K562 (cell line): ENCODE data around the gene ADSS1. TPM values are rescaled to one million over a fixed set of nuclear protein-coding genes. Genes with fewer than 3 reads are reported as not detected.
A peak's percentile ranks its signal among the peaks of the same experiment; 100 is the strongest.

ENCODE experiments used
- ATAC-seq: fragments of 200-7000 bp; cut with Tn5 transposase; 3 replicates; pipeline ENCODE4 v1.9.1; 2020; ENCODE audit warnings: moderate library complexity
- BruUV-seq: library from RNA; stranded (reverse); fragments of 400-500 nt; replicated peaks from 2 replicates; lab custom pipeline; 2021; lab: Mats Ljungman, UMichigan
- CTCF ChIA-PET: fragments of 300-600 bp; formaldehyde crosslinking; extraction: SDS; loops from one replicate; lab custom pipeline; 2021; ENCODE audit warnings: low intra/inter-chr PET ratio; lab: Yijun Ruan, JAX
- POLR2A ChIA-PET: fragments of 300-600, 350-650 bp; sonication (Branson Sonifier 250); formaldehyde crosslinking; extraction: SDS; loops from one replicate; lab custom pipeline; 2021; ENCODE audit warnings: antibody characterized with exemption, inconsistent platforms; lab: Yijun Ruan, JAX
- DNase-seq, 4 experiments: peaks; one replicate each; pipeline versions ENCODE4 v3.0.0 to v3.0.0-alpha.2; 2011 to 2018; ENCODE audit warnings: low spot score in 3 of 4, mixed read lengths in 3 of 4; ENCODE audit errors: extremely low read depth in 1 of 4
- FAIRE-seq: peaks from 2 replicates; lab custom pipeline; 2011; peaks lifted over from hg19 to GRCh38; lab: Jason Lieb, UNC
- H2AFZ ChIP-seq: 2 replicates; pipeline ENCODE4 v1.6.0; 2011; ENCODE audit warnings: low read depth, low read length, control low read depth, inconsistent platforms
- H3K27ac ChIP-seq: fragments of 200-600 bp; 3 replicates; pipeline ENCODE4 v1.8.0; 2011; ENCODE audit warnings: low read depth, mild to moderate bottlenecking, control low read depth, inconsistent platforms, low read length, moderate library complexity, mixed read lengths; ENCODE audit errors: extremely low read depth
- H3K27me3 ChIP-seq, 2 experiments: fragments of 300-600 bp in 1 of 2; 2 replicates in 1 of 2; 3 replicates in 1 of 2; pipeline versions ENCODE4 v1.6.0 to v1.8.0; 2011; ENCODE audit warnings: inconsistent platforms in 2 of 2, low read length in 2 of 2, mild to moderate bottlenecking in 1 of 2, mixed read lengths in 1 of 2, moderate library complexity in 1 of 2; ENCODE audit not compliant: control insufficient read depth in 2 of 2, insufficient read depth in 2 of 2
- H3K36me3 ChIP-seq: fragments of 300-600 bp; 3 replicates; pipeline ENCODE4 v1.8.0; 2011; ENCODE audit warnings: mild to moderate bottlenecking, low read length, inconsistent platforms; ENCODE audit not compliant: control insufficient read depth, insufficient read depth
- H3K4me1 ChIP-seq, 2 experiments: fragments of 200-600 bp in 1 of 2; replicated peaks in 1 of 2; 2 replicates in 1 of 2; 3 replicates in 1 of 2; pipeline versions ENCODE4 v1.5.1 to v1.8.0; 2011; ENCODE audit warnings: inconsistent platforms in 2 of 2, low read length in 2 of 2, mild to moderate bottlenecking in 1 of 2, mixed read lengths in 1 of 2, moderate library complexity in 1 of 2; ENCODE audit not compliant: control insufficient read depth in 2 of 2, insufficient read depth in 2 of 2
- H3K4me2 ChIP-seq: 2 replicates; pipeline ENCODE4 v1.6.1; 2011; ENCODE audit warnings: low read length, control low read depth, inconsistent platforms, mixed read lengths; ENCODE audit not compliant: insufficient read depth
- H3K4me3 ChIP-seq: fragments of 200-600 bp; sonication (generic), shearing (Covaris generic); 2 replicates; pipeline ENCODE4 v1.5.1; 2016; ENCODE audit warnings: control low read depth, inconsistent platforms
- H3K79me2 ChIP-seq: fragments of 200-600 bp; 3 replicates; pipeline ENCODE4 v1.8.0; 2011; ENCODE audit warnings: low read length, inconsistent platforms; ENCODE audit not compliant: control insufficient read depth, insufficient read depth
- H3K9ac ChIP-seq, 2 experiments: 2 replicates each; pipeline versions ENCODE4 v1.6.0 to v1.6.1; 2011; ENCODE audit warnings: low read depth in 2 of 2, low read length in 2 of 2, control low read depth in 1 of 2, inconsistent platforms in 1 of 2, mild to moderate bottlenecking in 1 of 2, mixed read lengths in 1 of 2; ENCODE audit not compliant: insufficient read depth in 1 of 2
- H3K9me1 ChIP-seq: one replicate; pipeline ENCODE4 v1.6.0; 2011; ENCODE audit warnings: inconsistent platforms, mild to moderate bottlenecking, low read length, moderate library complexity; ENCODE audit not compliant: control insufficient read depth, insufficient read depth
- H3K9me3 ChIP-seq: replicated peaks from 2 replicates; pipeline ENCODE4 v1.5.1; 2011; ENCODE audit warnings: low read depth, low read length, inconsistent platforms; ENCODE audit not compliant: control insufficient read depth, insufficient read depth
- H4K20me1 ChIP-seq: replicated peaks from 2 replicates; pipeline ENCODE4 v1.6.1; 2011; ENCODE audit warnings: low read length, inconsistent platforms, mixed read lengths; ENCODE audit not compliant: control insufficient read depth, insufficient read depth
- BHLHE40 ChIP-seq: IDR thresholded peaks from 2 replicates; pipeline ENCODE4 v1.6.1; 2011; ENCODE audit warnings: low read length, improper control_type of control experiment
- GTF3C2 ChIP-seq: IDR thresholded peaks from 3 replicates; pipeline ENCODE4 v1.6.1; 2011; ENCODE audit warnings: borderline replicate concordance, mild to moderate bottlenecking, moderate library complexity; ENCODE audit not compliant: insufficient read length; ENCODE audit errors: extremely low read depth
- NR0B1 ChIP-seq: fragments of 450-650 bp; IDR thresholded peaks from one replicate; pipeline ENCODE4 v1.6.1; 2018; ENCODE audit warnings: mild to moderate bottlenecking, moderate library complexity; ENCODE audit not compliant: partially characterized antibody
- WGBS: fragments of 100-300 bp; shearing (Covaris generic); methylation state at CpG from one replicate; pipeline ENCODE4 v1.1.6; 2016; ENCODE audit warnings: low coverage, mixed read lengths; ENCODE audit not compliant: insufficient coverage; ENCODE audit errors: missing lambda C conversion rate; 5-methylcytosine and 5-hydroxymethylcytosine counted together
- in situ Hi-C: fragments of 300-500 bp; cut with MboI; formaldehyde crosslinking; loops from 4 replicates; pipeline ENCODE4 v1.15.0; 2018; ENCODE audit warnings: inconsistent platforms, mixed read lengths
- intact Hi-C: fragments of 100-400 bp; cut with micrococcal nuclease; formaldehyde crosslinking; loops from 2 replicates; pipeline ENCODE4 v1.14.2; 2022
- polyA plus RNA-seq, 8 experiments: library from polyadenylated mRNA; depleted of rRNA in 4 of 8; stranded (reverse) in 5 of 8; unstranded in 3 of 8; fragments of >200 nt; fragmentation: Nextera tagmentation in 2 of 8; fragmentation: Illumina TruSeq in 1 of 8; extraction: Ambion mirVana in 2 of 8; extraction: Trizol in 1 of 8; gene quantifications; 2 replicates each; pipeline versions ENCODE4 v1.2.1 to v1.2.3, GENCODE V29; 2011 to 2014; ENCODE audit warnings: inconsistent platforms in 1 of 8, missing spikeins in 1 of 8
- total RNA-seq, 7 experiments: library from RNA; depleted of rRNA in 6 of 7; stranded (reverse); fragments of >200 nt in 6 of 7; fragmentation: Illumina TruSeq in 2 of 7; extraction: Trizol in 2 of 7; gene quantifications; 2 replicates each; pipeline versions ENCODE4 v1.2.1 to v1.2.3, GENCODE V29; 2011 to 2021; ENCODE audit warnings: low replicate concordance in 1 of 7
- TF ChIP-seq, protein P1 (sequence below): sonication (generic); formaldehyde crosslinking; IDR thresholded peaks from 2 replicates; pipeline ENCODE4 v1.9.0; 2022; ENCODE audit warnings: mild to moderate bottlenecking, missing genetic modification reagents

The ADSS1 gene
- total and polyA plus RNA-seq, 9 of the 15 experiments (the other 6 are each of a cell fraction or from before 2014, with no cell fraction given), result 0.53 to 5.9 (median 3.9) TPM

DNA sequence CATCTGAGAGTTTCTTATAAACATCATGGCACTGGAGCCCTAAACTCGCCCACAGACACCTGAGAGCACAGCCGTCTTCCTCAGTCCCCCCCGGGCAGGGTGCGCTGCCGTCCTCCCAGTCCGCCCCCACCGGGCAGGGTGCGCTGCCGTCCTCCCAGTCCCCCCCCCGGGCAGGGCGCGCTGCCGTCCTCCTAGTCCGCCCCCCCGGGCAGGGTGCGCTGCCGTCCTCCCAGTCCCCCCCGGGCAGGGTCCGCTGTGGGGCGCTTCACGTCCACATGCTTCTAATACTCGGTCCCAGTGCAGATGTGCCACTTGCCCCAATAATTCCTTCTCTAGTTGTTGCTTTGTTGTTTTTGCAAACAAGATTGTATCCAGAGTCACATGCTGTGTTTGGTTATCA, 6.9 kb upstream of the ADSS1 start (continued):
- TF ChIP-seq NR0B1, result no peak

GRCh38 chr14:104717646-104718045, 6.4 kb upstream of the ADSS1 start:
- Histone ChIP-seq H3K4me2 (no peak overlapping the region), H3K79me2 (no peaks in the 10 kb centered on the region), H3K4me3 (no peak overlapping the region), H3K9me1 (no peaks in the 10 kb centered on the region), H4K20me1 (peaks cover 3% of the 10 kb centered on the region; the same call in 1 of the 2 replicates), H2AFZ (no peak overlapping the region), H3K27ac (no peak overlapping the region), H3K27me3 (no peaks in the 10 kb centered on the region), H3K9ac (no peak overlapping the region; a peak in 1 of 4 replicates), H3K9me3 (no peaks in the 10 kb centered on the region), H3K36me3 (peaks cover 3% of the 10 kb centered on the region; the same call in 1 of the 3 replicates), H3K4me1 (peaks cover 0 to 43% of the 10 kb centered on the region in 2 experiments; a peak in 2 of 5 replicates)
- ChIA-PET POLR2A (no interaction called here), CTCF (no interaction called here)
- intact Hi-C loops, result no loop called here
- WGBS, result 46% methylated on average over 4 of the region's 20 CpGs
- BruUV-seq, result no TSS peak
- peak; percentile 52 for TF ChIP-seq BHLHE40
- TF ChIP-seq, protein P1, sequence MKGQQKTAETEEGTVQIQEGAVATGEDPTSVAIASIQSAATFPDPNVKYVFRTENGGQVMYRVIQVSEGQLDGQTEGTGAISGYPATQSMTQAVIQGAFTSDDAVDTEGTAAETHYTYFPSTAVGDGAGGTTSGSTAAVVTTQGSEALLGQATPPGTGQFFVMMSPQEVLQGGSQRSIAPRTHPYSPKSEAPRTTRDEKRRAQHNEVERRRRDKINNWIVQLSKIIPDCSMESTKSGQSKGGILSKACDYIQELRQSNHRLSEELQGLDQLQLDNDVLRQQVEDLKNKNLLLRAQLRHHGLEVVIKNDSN (CRISPR knock-in tag), result peak; percentile 37; the same call in 1 of the 2 replicates
- TF ChIP-seq GTF3C2, result no peak
- in situ Hi-C loops, result no loop called here
- no peak for FAIRE-seq
- no peak for ATAC-seq
- DNase-seq, result no peak
